Omental fat pad (tissue), 4 donors: ENCODE measurements around the gene CALML3. TPM values are rescaled to one million over a fixed set of nuclear protein-coding genes. Genes with fewer than 3 reads are reported as not detected.

Experiments
- ATAC-seq: fragments of 150-250 bp; one replicate; pipeline ENCODE4 v1.9.1; 2016; ENCODE audit warnings: mild to moderate bottlenecking, moderate library complexity; ENCODE audit not compliant: low FRiP score
- DNase-seq: peaks from one replicate; pipeline ENCODE4 v3.0.0-alpha.2; 2019; ENCODE audit warnings: low spot score
- total RNA-seq, 4 donors: library from RNA; depleted of rRNA; stranded (reverse); fragments of >200 nt; gene quantifications; one replicate each; pipeline ENCODE4 v1.1.0, GENCODE V29; 2016
- TF ChIP-seq, protein P1 (sequence below), 3 donors: fragments of 450-650 bp; IDR thresholded peaks; one replicate each; pipeline ENCODE4 v1.5.1; 2016 to 2017; ENCODE audit warnings: antibody characterized with exemption in 3 of 3, mild to moderate bottlenecking in 3 of 3, moderate library complexity in 2 of 3

The CALML3 gene
- total RNA-seq, 4 donors from 2014 or later = not detected

DNA sequence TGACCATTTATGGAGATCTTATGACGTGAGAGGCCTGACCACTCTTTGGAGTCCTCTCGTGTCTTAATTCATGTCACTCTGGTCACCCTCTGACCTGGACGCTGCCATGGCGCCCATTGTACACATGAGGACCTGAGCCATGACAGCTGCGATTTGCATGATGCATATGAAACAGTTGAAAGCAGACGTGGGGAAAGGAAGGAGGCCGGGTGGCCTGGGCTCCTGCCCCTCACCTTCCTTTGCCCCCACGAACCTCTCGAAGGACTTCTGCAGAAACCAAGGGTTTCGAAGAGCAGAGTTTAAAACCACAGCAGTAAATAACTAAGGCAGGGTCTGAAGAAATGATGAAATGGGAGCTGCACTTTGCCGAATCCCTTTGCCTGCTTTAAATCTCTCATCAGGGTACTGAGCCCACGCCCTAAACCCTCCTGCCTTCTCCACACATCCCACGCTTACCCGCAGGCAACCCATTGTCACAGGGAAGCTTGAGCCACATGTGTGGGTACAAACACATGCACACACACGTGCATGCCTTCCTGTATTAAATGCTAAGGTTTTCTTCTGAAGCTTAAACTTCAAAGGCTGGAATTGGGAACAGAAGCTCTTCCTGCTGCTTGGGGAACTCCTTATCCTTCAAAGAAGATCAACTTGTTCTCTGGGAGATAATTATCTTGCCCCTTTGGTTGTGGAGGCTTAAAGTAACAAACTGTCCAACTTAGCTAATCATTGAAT, 11.7 kb upstream of the CALML3 start:
- TF ChIP-seq, protein P1, sequence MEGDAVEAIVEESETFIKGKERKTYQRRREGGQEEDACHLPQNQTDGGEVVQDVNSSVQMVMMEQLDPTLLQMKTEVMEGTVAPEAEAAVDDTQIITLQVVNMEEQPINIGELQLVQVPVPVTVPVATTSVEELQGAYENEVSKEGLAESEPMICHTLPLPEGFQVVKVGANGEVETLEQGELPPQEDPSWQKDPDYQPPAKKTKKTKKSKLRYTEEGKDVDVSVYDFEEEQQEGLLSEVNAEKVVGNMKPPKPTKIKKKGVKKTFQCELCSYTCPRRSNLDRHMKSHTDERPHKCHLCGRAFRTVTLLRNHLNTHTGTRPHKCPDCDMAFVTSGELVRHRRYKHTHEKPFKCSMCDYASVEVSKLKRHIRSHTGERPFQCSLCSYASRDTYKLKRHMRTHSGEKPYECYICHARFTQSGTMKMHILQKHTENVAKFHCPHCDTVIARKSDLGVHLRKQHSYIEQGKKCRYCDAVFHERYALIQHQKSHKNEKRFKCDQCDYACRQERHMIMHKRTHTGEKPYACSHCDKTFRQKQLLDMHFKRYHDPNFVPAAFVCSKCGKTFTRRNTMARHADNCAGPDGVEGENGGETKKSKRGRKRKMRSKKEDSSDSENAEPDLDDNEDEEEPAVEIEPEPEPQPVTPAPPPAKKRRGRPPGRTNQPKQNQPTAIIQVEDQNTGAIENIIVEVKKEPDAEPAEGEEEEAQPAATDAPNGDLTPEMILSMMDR (IDR thresholded peaks at IDR 0.05) = no peak
- ATAC-seq = no peak
- no peak for DNase-seq

DNA sequence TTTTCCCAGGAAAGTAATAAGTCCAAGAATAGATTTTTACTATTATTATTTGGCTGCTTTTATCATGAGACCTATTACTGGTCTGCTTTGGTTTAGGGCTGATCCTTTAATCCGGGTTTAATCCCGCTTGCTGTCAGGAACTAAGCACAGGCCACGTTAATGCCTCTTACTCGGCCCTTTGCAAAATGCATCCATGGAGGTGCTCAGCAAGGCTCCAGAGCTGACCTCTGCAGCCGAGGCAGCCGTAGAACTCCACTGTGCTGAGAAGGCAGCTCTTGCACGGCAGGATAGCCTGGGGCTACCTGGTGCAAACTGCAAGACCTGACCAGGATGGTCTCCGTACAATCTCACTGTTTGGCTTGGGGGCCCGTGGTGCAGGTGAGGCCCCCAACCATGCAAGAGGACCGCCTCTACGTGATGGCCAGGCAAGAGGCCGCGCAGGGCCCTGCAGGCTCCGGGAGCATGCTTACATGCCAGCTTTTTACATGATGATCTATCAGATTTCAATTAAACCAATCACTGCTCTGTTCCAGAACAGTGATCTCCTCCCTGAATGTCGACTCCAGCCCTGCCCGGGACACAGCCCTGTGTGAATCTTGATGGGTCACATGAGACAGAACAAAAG, 10.4 kb upstream of the CALML3 start:
- TF ChIP-seq, protein P1 (IDR thresholded peaks at IDR 0.05) = no peak
- no peak for DNase-seq
- no peak for ATAC-seq

DNA sequence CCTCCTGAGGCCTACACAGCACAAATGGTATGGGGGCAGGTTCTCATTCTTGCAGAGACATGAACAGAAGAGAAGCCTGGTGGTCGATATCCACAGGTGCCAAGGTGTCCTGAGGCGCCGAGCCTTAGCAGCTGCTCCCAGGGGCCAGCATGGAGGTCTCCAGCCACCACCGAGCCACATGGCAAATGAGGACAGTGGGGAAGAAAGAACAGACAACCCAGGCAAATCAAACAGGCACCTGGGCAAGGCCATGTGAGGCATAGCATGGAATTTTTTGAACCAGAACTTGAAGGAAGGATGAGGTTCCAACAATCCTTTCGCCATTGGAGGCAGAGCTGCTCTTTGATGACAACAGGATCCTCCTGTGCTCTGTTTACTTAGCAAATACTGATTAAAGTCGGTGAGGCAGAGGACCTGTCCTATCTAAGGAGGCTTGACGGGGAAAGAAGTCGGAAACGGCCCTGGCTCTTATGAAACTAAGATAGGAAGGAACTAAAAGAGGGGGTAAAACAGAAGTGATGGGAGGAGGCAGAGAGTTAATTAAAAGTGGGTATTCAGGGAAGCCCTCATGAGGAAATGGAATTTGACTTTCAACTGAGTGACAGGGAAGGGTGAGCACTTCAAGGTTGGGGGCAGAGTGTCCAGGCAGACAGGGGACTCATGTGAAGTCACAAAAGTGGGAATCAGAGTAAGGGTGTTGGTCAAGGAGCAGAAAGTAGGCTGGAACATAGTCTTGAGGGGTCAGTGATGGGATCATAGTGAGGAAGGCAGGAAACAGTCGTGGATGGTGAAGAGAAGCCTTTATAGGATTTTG, 8.6 kb upstream of the CALML3 start:
- no peak for DNase-seq
- TF ChIP-seq, protein P1 (IDR thresholded peaks at IDR 0.05) = no peak
- ATAC-seq = no peak

DNA sequence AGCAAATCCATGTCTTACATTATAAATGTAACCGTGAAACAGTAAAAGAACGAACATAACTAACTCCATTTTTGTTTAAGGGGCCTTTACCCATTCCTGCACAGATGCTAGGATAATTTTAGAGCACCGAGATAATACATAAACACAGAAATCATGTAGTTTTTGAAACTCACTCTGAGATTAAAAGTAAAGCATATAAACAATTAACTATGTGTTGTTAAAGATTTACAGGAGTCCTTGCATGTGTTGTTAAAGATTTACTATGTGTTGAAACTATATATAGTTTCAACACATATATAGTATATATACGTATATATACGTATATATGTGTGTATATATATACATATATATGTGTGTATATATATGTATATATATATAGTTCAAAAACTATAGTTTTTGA, 7.2 kb upstream of the CALML3 start:
- ATAC-seq = no peak
- TF ChIP-seq, protein P1 (IDR thresholded peaks at IDR 0.05) = no peak
- no peak for DNase-seq

DNA sequence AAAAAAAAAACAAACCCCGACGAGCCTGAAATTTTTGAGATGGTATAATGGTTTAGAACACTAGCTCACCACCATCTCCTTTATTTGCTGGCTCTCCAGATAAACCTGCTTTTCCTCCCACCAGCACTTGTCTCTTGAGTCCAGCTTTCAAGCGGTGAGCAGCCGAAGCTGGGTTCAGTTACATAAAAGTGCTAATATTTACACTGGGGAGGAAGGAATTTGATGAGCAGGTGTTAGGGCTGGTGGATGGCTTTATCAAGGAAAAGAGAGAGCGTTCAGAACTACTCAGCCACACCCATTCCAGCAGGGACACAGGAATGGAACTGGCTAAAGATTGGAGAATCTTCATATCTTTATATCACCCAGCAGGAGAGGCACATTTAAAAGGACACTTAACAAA, 6.6 kb upstream of the CALML3 start:
- DNase-seq (no peak), ATAC-seq (no peak)
- TF ChIP-seq, protein P1 (IDR thresholded peaks at IDR 0.05) = no peak

DNA sequence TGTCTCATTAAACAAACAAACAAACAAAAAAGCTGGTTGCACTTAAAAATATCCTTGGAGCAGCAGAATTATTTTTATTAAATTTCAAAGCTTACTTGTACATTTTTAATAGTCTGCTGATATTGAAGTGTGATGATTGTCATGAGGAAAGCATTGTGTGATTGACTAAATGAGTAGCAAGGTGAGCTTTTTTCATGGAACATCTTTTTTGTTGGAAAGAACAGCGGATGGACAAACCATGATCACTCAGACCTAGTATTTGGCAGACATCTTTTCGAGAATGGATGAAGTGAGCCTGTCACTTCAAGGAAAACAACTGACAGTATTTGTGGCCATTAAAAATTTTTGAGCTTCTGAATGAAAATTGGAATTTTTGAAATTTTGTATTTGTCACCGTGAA, 5.7 kb upstream of the CALML3 start:
- TF ChIP-seq, protein P1 (IDR thresholded peaks at IDR 0.05) = no peak
- ATAC-seq (no peak), DNase-seq (no peak)
